ENCODE results near the gene RUSC1.

- TF ChIP-seq POLR2AphosphoS5 (IDR thresholded peaks at IDR 0.05; ENCODE audit: insufficient read depth, low read depth, low read length) (no peak), MAX (IDR thresholded peaks at IDR 0.05; ENCODE audit: insufficient read depth, insufficient read length) (no peak), EZH2 (IDR thresholded peaks at IDR 0.05; ENCODE audit: borderline replicate concordance, low read depth, low read length, severe bottlenecking) (peak; percentile 91), MYC (IDR thresholded peaks at IDR 0.05; ENCODE audit: low read depth, low read length) (no peak), CTCF (IDR thresholded peaks at IDR 0.05; ENCODE audit: extremely low read depth in 1 of 2, insufficient read depth in 1 of 2, low read depth in 1 of 2, low read length in 2 of 2) (no peak), POLR2A (IDR thresholded peaks at IDR 0.05; ENCODE audit: low read depth, low read length) (no peak)
These were observed 25.3 kb upstream of the RUSC1 start for GRCh38 chr1:155295183-155295941.

All from endothelial cell of umbilical vein (primary cell).